PC-3 (cell line): Measurements from ENCODE around the gene BEST2. TPM values are rescaled to one million over a fixed set of nuclear protein-coding genes. Genes with fewer than 3 reads are reported as not detected.

ENCODE experiments used
- ATAC-seq: fragments of 200-7000 bp; cut with Tn5 transposase; 2 replicates; pipeline ENCODE4 v1.9.1; 2020; ENCODE audit warnings: mild to moderate bottlenecking, moderate library complexity
- BruUV-seq: library from RNA; stranded (reverse); fragments of 400-500 nt; replicated peaks from 2 replicates; lab custom pipeline; 2021; lab: Mats Ljungman, UMichigan
- CTCF ChIA-PET: fragments of 300-600 bp; sonication (Branson Sonifier 250); formaldehyde crosslinking; loops from one replicate; lab custom pipeline; 2022; ENCODE audit warnings: antibody characterized with exemption; lab: Charles Lee
- POLR2A ChIA-PET: fragments of 300-600 bp; sonication (Branson Sonifier 250); formaldehyde crosslinking; loops from one replicate; lab custom pipeline; 2022; ENCODE audit warnings: antibody characterized with exemption; ENCODE audit not compliant: unreplicated experiment; lab: Charles Lee
- DNase-seq: peaks from one replicate; pipeline ENCODE4 v3.0.0-alpha.2; 2015
- H2AFZ ChIP-seq: fragments of 300-600 bp; sonication (generic); 2 replicates; pipeline ENCODE4 v1.6.0; 2016; ENCODE audit warnings: antibody characterized with exemption, low read length
- H3F3A ChIP-seq: fragments of 300-600 bp; sonication (generic); one replicate; pipeline ENCODE4 v1.6.0; 2017; ENCODE audit warnings: antibody characterized with exemption, low read length, control low read depth, mild to moderate bottlenecking; ENCODE audit not compliant: unreplicated experiment
- H3K27ac ChIP-seq: fragments of 300-600 bp; sonication (generic); 2 replicates; pipeline ENCODE4 v1.5.1; 2016; ENCODE audit warnings: mild to moderate bottlenecking, low read length
- H3K27me3 ChIP-seq: fragments of 300-600 bp; sonication (generic); 2 replicates; pipeline ENCODE4 v1.6.1; 2016; ENCODE audit warnings: low read length, mixed read lengths
- H3K36me3 ChIP-seq: fragments of 300-600 bp; sonication (generic); 2 replicates; pipeline ENCODE4 v1.6.1; 2016; ENCODE audit warnings: low read depth, mixed run types, low read length, mixed read lengths
- H3K4me1 ChIP-seq: fragments of 300-600 bp; sonication (generic); 2 replicates; pipeline ENCODE4 v1.5.1; 2016; ENCODE audit warnings: low read length; ENCODE audit not compliant: insufficient read depth
- H3K4me2 ChIP-seq: fragments of 300-600 bp; sonication (generic); 2 replicates; pipeline ENCODE4 v1.6.0; 2016; ENCODE audit warnings: low read length
- H3K4me3 ChIP-seq: fragments of 300-600 bp; sonication (generic); 2 replicates; pipeline ENCODE4 v1.5.1; 2016; ENCODE audit warnings: mild to moderate bottlenecking, low read length, mixed read lengths
- H3K79me2 ChIP-seq: fragments of 300-600 bp; sonication (generic); 2 replicates; pipeline ENCODE4 v1.6.1; 2017; ENCODE audit warnings: low read length, mixed read lengths
- H3K9ac ChIP-seq: fragments of 300-600 bp; sonication (generic); 2 replicates; pipeline ENCODE4 v1.6.0; 2016; ENCODE audit warnings: mild to moderate bottlenecking, low read length
- H3K9me2 ChIP-seq: fragments of 300-600 bp; sonication (generic); replicated peaks from 2 replicates; pipeline ENCODE4 v1.6.1; 2016; ENCODE audit warnings: mixed run types, low read length, mixed read lengths
- H3K9me3 ChIP-seq: fragments of 300-600 bp; sonication (generic); 2 replicates; pipeline ENCODE4 v1.6.1; 2016; ENCODE audit warnings: low read length, mixed read lengths
- H4K20me1 ChIP-seq: fragments of 300-600 bp; sonication (generic); 2 replicates; pipeline ENCODE4 v1.6.1; 2016; ENCODE audit warnings: low read length, mixed read lengths
- CTCF ChIP-seq: fragments of 300-600 bp; sonication (generic); conservative IDR thresholded peaks from 2 replicates; pipeline ENCODE4 v1.5.1; 2017; ENCODE audit warnings: antibody characterized with exemption, low read depth, mild to moderate bottlenecking, low read length
- EZH2 ChIP-seq: fragments of 300-600 bp; sonication (generic); IDR thresholded peaks from one replicate; pipeline ENCODE4 v1.6.1; 2017; ENCODE audit warnings: antibody characterized with exemption, mild to moderate bottlenecking, low read length; ENCODE audit not compliant: unreplicated experiment
- EZH2phosphoT487 ChIP-seq: fragments of 300-600 bp; sonication (generic); IDR thresholded peaks from 2 replicates; pipeline ENCODE4 v1.6.1; 2018; ENCODE audit warnings: mild to moderate bottlenecking, antibody characterized with exemption, low read length, borderline replicate concordance
- intact Hi-C: fragments of 100-400 bp; cut with micrococcal nuclease; formaldehyde crosslinking; loops from 2 replicates; pipeline ENCODE4 v1.9.0; 2023
- total RNA-seq: library from RNA; depleted of rRNA; stranded (reverse); fragments of >200 nt; gene quantifications from 2 replicates; pipeline ENCODE4 v1.2.3, GENCODE V29; 2014

BEST2 gene
- total RNA-seq, 1 experiment from 2014 or later, result 0.07 TPM

- Histone ChIP-seq H3K79me2 (peaks cover 30% of the 10 kb centered on the region), H3K36me3 (peaks cover 15% of the 10 kb centered on the region), H3K9me2 (no peaks in the 10 kb centered on the region), H3K27me3 (no peaks in the 10 kb centered on the region), H3K27ac (no peak within 1 kb of the TSS; the same call in 1 of the 2 replicates), H3F3A (no peaks in the 10 kb centered on the region), H3K4me3 (peak within 1 kb of the TSS; percentile 81), H3K9ac (peak within 1 kb of the TSS; percentile 84), H2AFZ (peak within 1 kb of the TSS; percentile 91), H3K9me3 (no peaks in the 10 kb centered on the region), H3K4me1 (peaks cover 16% of the 10 kb centered on the region), H4K20me1 (no peaks in the 10 kb centered on the region), H3K4me2 (peak within 1 kb of the TSS; percentile 91)
- ATAC-seq, result peak; percentile 67
- no TSS peak for BruUV-seq
- intact Hi-C loops, result loop anchor here (5.0 kb wide), 1 partner anchor 36 kb away; the partner anchor contains the start of gene MAST1
- ChIA-PET POLR2A (no interaction called here), CTCF (no interaction called here)
- peak; percentile 89 for DNase-seq
- TF ChIP-seq EZH2phosphoT487, result no peak
- no peak for TF ChIP-seq EZH2
- TF ChIP-seq CTCF, result no peak
Measured at GRCh38 chr19:12801466-12802266, 50.1 kb downstream of the BEST2 start, which contains the start of the genes PRDX2 and THSD8. Gene PRDX2, minus strand, starts transcription at chr19:12801800. Its CDS starts 539 bp downstream, at chr19:12801261. Gene THSD8, plus strand, starts transcription at chr19:12802069. Its CDS starts 3 bp downstream, at chr19:12802072.

- intact Hi-C loops, result loop anchor here (5.0 kb wide), 1 partner anchor 35 kb away; the partner anchor contains the start of gene MAST1
- no TSS peak for BruUV-seq
- no peaks in the 10 kb centered on the region for H3K27me3 ChIP-seq
- peak overlapping the region; percentile 91 for H3K4me2 ChIP-seq
- H4K20me1 ChIP-seq, result no peaks in the 10 kb centered on the region
- peaks cover 15% of the 10 kb centered on the region for H3K36me3 ChIP-seq
- peaks cover 23% of the 10 kb centered on the region for H3K4me1 ChIP-seq
- DNase-seq, result peak; percentile 38
- no peak; the same call in 1 of the 2 replicates for ATAC-seq
- ChIA-PET POLR2A (no interaction called here), CTCF (no interaction called here)
- TF ChIP-seq EZH2phosphoT487 (no peak), EZH2 (no peak), CTCF (no peak)
- peak overlapping the region; percentile 91 for H2AFZ ChIP-seq
- no peak overlapping the region for H3K27ac ChIP-seq
- no peaks in the 10 kb centered on the region for H3F3A ChIP-seq
- H3K79me2 ChIP-seq, result peaks cover 38% of the 10 kb centered on the region
- peak overlapping the region; percentile 81 for H3K4me3 ChIP-seq
- no peaks in the 10 kb centered on the region for H3K9me2 ChIP-seq
- H3K9me3 ChIP-seq, result no peaks in the 10 kb centered on the region
- peak overlapping the region; percentile 84; the same call in 1 of the 2 replicates for H3K9ac ChIP-seq
Measured at GRCh38 chr19:12802267-12803106, 50.9 kb downstream of the BEST2 start.
